ENCODE data around the gene TSPAN18. TPM values are rescaled to one million over a fixed set of nuclear protein-coding genes. Genes with fewer than 3 reads are reported as not detected.

Gene TSPAN18
- total RNA-seq, 1 experiment from 2014 or later: 18.3 TPM

- no peak overlapping the region for H3K4me2 ChIP-seq (ENCODE audit: low read length)
- no peak for TF ChIP-seq EZH2phosphoT487 (IDR thresholded peaks at IDR 0.05; ENCODE audit: borderline replicate concordance)
- no peak for TF ChIP-seq REST (IDR thresholded peaks at IDR 0.05; ENCODE audit: low read depth)
- no peak for TF ChIP-seq ZNF274 (IDR thresholded peaks at IDR 0.05; ENCODE audit: low read depth, low read length)
- no peak for TF ChIP-seq ZBTB33 (IDR thresholded peaks at IDR 0.05; ENCODE audit: extremely low read depth, insufficient replicate concordance, low read length)
- no peak for TF ChIP-seq FOSL1 (IDR thresholded peaks at IDR 0.05; ENCODE audit: low read depth)
- TF ChIP-seq MAX (IDR thresholded peaks at IDR 0.05): no peak
- TF ChIP-seq SP1 (IDR thresholded peaks at IDR 0.05; ENCODE audit: low read depth): no peak
- no peak for TF ChIP-seq EZH2 (IDR thresholded peaks at IDR 0.05)
- no peak for TF ChIP-seq ELF1 (IDR thresholded peaks at IDR 0.05; ENCODE audit: borderline replicate concordance, low read depth)
- TF ChIP-seq RAD21 (IDR thresholded peaks at IDR 0.05; ENCODE audit: low read depth): no peak
- no peak for TF ChIP-seq ZFX (IDR thresholded peaks at IDR 0.05)
- TF ChIP-seq YY1 (IDR thresholded peaks at IDR 0.05; ENCODE audit: extremely low read depth, insufficient replicate concordance, low read depth, low read length): no peak
- TF ChIP-seq POLR2A (IDR thresholded peaks at IDR 0.05; ENCODE audit: borderline replicate concordance, extremely low read depth, insufficient read depth, insufficient read length): no peak
- no peak for TF ChIP-seq TCF7L2 (IDR thresholded peaks at IDR 0.05; ENCODE audit: borderline replicate concordance, extremely low read depth, insufficient read depth, insufficient read length)
- TF ChIP-seq ATF3 (IDR thresholded peaks at IDR 0.05): no peak
- no peak for TF ChIP-seq EGR1 (IDR thresholded peaks at IDR 0.05; ENCODE audit: low read depth)
- no peak for TF ChIP-seq POLR2AphosphoS5 (IDR thresholded peaks at IDR 0.05; ENCODE audit: low read depth, low read length)
- TF ChIP-seq SIN3A (IDR thresholded peaks at IDR 0.05; ENCODE audit: low read depth): no peak
These were observed 29.1 kb downstream of the TSPAN18 start for GRCh38 chr11:44755556-44756523.

More at GRCh38 chr11:44755556-44756523, 29.1 kb downstream of the TSPAN18 start:
- ChIA-PET CTCF (no interaction called here), RAD21 (ENCODE audit: low non-redundant PET in 1 of 2, low total read pairs in 2 of 2, uncharacterized antibody in 2 of 2, unreplicated experiment in 2 of 2) (no interaction called here), POLR2A (no interaction called here)
- Histone ChIP-seq H3K36me3 (ENCODE audit: control insufficient read depth in 1 of 2, insufficient read depth in 2 of 2, low read length in 2 of 2) (no peaks in the 10 kb centered on the region), H3K27ac (ENCODE audit: low read depth, low read length) (no peak overlapping the region), H3K9me3 (ENCODE audit: control insufficient read depth in 1 of 2, insufficient read depth in 1 of 2, low read depth in 1 of 2, low read length in 2 of 2) (no peaks in the 10 kb centered on the region), H2AFZ (ENCODE audit: low read depth, low read length, poor library complexity, severe bottlenecking) (no peak overlapping the region), H3K9me2 (ENCODE audit: insufficient read depth) (no peaks in the 10 kb centered on the region), H3K4me3 (replicated peaks in 1 of 2; ENCODE audit: low read depth in 1 of 2, low read length in 2 of 2) (no peak overlapping the region), H3K79me2 (ENCODE audit: insufficient read depth, low read length) (no peaks in the 10 kb centered on the region), H4K20me1 (ENCODE audit: insufficient read depth) (no peaks in the 10 kb centered on the region), H3K27me3 (ENCODE audit: insufficient read depth, low read length) (no peaks in the 10 kb centered on the region), H3K4me1 (ENCODE audit: control insufficient read depth in 1 of 2, insufficient read depth in 2 of 2, low read length in 2 of 2) (peaks cover 4 to 10% of the 10 kb centered on the region in 2 experiments; a peak in 3 of 4 replicates), H3K9ac (ENCODE audit: low read length) (no peak overlapping the region)
- no TSS peak for BruUV-seq (replicated peaks)
- intact Hi-C loops (cut with micrococcal nuclease): no loop called here
- DNase-seq (ENCODE audit: low read depth, low spot score): no peak
- ATAC-seq: no peak

Data from HCT116 (cell line).